Measurements from ENCODE around the gene BAZ2B. TPM values are rescaled to one million over a fixed set of nuclear protein-coding genes. Genes with fewer than 3 reads are reported as not detected.

BAZ2B gene
- total RNA-seq, 1 experiment from 2014 or later = 54.9 TPM

DNA sequence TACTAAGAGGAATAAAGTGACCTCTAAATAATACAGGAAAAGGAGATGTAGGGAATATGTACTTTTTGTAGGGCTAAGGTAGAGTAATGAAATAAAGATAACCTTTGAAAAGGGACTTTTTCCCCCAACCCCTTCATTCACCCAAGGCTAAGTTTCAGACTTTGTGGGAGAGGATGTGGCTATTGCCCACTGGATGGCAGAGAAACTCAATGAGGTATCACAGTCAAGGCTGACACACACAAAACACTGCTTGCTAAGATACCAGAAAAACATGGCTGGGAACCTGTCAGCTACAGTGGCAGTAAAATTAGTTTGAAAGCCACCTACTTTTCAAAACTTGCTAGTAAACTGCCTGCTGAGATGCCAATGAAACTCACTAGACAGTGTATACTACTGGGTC is 171.0 kb downstream of the BAZ2B start:
- H3K27ac ChIP-seq (ENCODE audit: insufficient read length, low read depth, low read length) = no peak overlapping the region
- no peaks in the 10 kb centered on the region for H3K23me2 ChIP-seq (ENCODE audit: insufficient read length, low read depth, low read length, poor library complexity, severe bottlenecking)
- H3T11ph ChIP-seq (ENCODE audit: low read length) = no peak overlapping the region
- no peaks in the 10 kb centered on the region for H3K79me2 ChIP-seq (ENCODE audit: insufficient read depth, low read length)
- no peak overlapping the region for H3K4ac ChIP-seq (ENCODE audit: low read depth, low read length)
- no peak overlapping the region for H4K8ac ChIP-seq (replicated peaks; ENCODE audit: insufficient read length, low read depth, low read length)
- no peak overlapping the region for H4K91ac ChIP-seq (ENCODE audit: insufficient read length, low read depth, low read length)
- peaks cover 7 to 42% (median 24%) of the 10 kb centered on the region in 3 experiments; a peak in 6 of 7 replicates for H3K36me3 Mint-ChIP-seq (ENCODE audit: insufficient read depth in 1 of 3, low read depth in 3 of 3)
- no peaks in the 10 kb centered on the region for H3K27me3 ChIP-seq (ENCODE audit: insufficient read depth, low read length)
- no peak overlapping the region for H2BK12ac ChIP-seq (ENCODE audit: insufficient read length, low read depth, low read length)
- peak overlapping the region in 1 of 3 experiments; percentile 41; a peak in 1 of 7 replicates for H3K27ac Mint-ChIP-seq
- no peaks in the 10 kb centered on the region for H3K79me1 ChIP-seq (ENCODE audit: insufficient read depth, low read depth, low read length, poor library complexity, severe bottlenecking)
- no peak for DNase-seq
- TF ChIP-seq, protein P1, sequence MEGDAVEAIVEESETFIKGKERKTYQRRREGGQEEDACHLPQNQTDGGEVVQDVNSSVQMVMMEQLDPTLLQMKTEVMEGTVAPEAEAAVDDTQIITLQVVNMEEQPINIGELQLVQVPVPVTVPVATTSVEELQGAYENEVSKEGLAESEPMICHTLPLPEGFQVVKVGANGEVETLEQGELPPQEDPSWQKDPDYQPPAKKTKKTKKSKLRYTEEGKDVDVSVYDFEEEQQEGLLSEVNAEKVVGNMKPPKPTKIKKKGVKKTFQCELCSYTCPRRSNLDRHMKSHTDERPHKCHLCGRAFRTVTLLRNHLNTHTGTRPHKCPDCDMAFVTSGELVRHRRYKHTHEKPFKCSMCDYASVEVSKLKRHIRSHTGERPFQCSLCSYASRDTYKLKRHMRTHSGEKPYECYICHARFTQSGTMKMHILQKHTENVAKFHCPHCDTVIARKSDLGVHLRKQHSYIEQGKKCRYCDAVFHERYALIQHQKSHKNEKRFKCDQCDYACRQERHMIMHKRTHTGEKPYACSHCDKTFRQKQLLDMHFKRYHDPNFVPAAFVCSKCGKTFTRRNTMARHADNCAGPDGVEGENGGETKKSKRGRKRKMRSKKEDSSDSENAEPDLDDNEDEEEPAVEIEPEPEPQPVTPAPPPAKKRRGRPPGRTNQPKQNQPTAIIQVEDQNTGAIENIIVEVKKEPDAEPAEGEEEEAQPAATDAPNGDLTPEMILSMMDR (conservative IDR thresholded peaks at IDR 0.05) = no peak
- H3K9me3 ChIP-seq (ENCODE audit: control insufficient read depth, low read depth, low read length) = no peaks in the 10 kb centered on the region
- no peak overlapping the region for H3K4me2 ChIP-seq (ENCODE audit: insufficient read depth, insufficient read length, low read length)
- H4K20me1 ChIP-seq (ENCODE audit: control insufficient read depth, insufficient read depth, insufficient read length) = no peaks in the 10 kb centered on the region
- H3K4me3 Mint-ChIP-seq = no peak overlapping the region
- no peak overlapping the region for H2BK20ac ChIP-seq (ENCODE audit: low read depth, low read length, poor library complexity, severe bottlenecking)
- H3K4me1 Mint-ChIP-seq = peaks cover 20 to 22% of the 10 kb centered on the region in 2 experiments
- H3K56ac ChIP-seq (ENCODE audit: insufficient read length, low read depth, low read length) = no peak overlapping the region
- no peak overlapping the region for H3K9ac ChIP-seq (ENCODE audit: extremely low read depth, insufficient read length, low read length)
- H2BK15ac ChIP-seq (ENCODE audit: low read depth, low read length) = no peak overlapping the region
- no peaks in the 10 kb centered on the region for H3K9me3 Mint-ChIP-seq
- no peak overlapping the region for H4K5ac ChIP-seq (ENCODE audit: insufficient read length, low read depth, low read length)
- H3K18ac ChIP-seq (ENCODE audit: insufficient read length, low read depth, low read length) = no peak overlapping the region
- H2BK120ac ChIP-seq (ENCODE audit: low read depth, low read length, poor library complexity, severe bottlenecking) = no peak overlapping the region
- H3K4me1 ChIP-seq (ENCODE audit: insufficient read depth, low read length) = no peaks in the 10 kb centered on the region
- H3K14ac ChIP-seq (ENCODE audit: insufficient read depth, low read length) = no peak overlapping the region
- no peak overlapping the region for H2AK5ac ChIP-seq (ENCODE audit: insufficient read length, low read length)
- H2BK5ac ChIP-seq (ENCODE audit: insufficient read length, low read length) = no peak overlapping the region
- H3K23ac ChIP-seq (ENCODE audit: insufficient read length, low read depth, low read length) = no peak overlapping the region
- H3K27me3 Mint-ChIP-seq (ENCODE audit: low read depth) = no peaks in the 10 kb centered on the region
- H2AFZ ChIP-seq (ENCODE audit: low read length) = no peak overlapping the region

Measured in H9 (cell line).